Left renal cortex interstitium (tissue), 4 donors: Measurements from ENCODE around the gene FGF22. TPM values are rescaled to one million over a fixed set of nuclear protein-coding genes. Genes with fewer than 3 reads are reported as not detected.
"Not testable (repeated sequence)": the region's sequence is repeated elsewhere in the genome, so short reads cannot be mapped to it uniquely, and the experiment has no call there.

ENCODE experiments used
- DNase-seq, 4 donors: peaks; one replicate each; pipeline ENCODE4 v3.0.0-alpha.2; 2013; ENCODE audit warnings: low read depth in 4 of 4, low spot score in 2 of 4, missing footprints in 1 of 4
- polyA plus RNA-seq, 4 donors: library from polyadenylated mRNA; unstranded; fragments of 120-200 nt; gene quantifications; one replicate each; pipeline ENCODE4 v1.2.1, GENCODE V29; 2013; ENCODE audit not compliant: insufficient read length in 4 of 4

The FGF22 gene
- under 1 TPM; 0.27 to 0.96 (median 0.62) TPM for polyA plus RNA-seq

- peak in 2 of 4 donors; percentile 59 to 69 for DNase-seq
These were observed at the start of gene FGF22 for GRCh38 chr19:639253-640160. TSS of gene FGF22 (plus strand) at chr19:639879. CDS start at chr19:639926, 47 bp downstream.

DNA sequence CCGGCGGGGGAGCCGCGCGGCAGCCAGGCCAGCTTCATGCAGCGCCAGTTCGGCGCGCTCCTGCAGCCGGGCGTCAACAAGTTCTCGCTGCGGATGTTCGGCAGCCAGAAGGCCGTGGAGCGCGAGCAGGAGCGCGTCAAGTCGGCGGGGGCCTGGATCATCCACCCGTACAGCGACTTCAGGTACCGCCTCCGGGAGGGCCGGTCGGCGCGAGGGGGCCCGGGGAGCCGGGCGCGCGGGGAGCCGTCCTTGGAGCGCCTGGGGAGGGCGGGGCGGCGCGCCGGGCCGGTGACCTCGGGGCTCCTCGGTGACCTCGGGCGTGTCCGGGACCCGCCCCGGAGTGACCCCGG, 49.3 kb upstream of the FGF22 start:
- no peak for DNase-seq

DNA sequence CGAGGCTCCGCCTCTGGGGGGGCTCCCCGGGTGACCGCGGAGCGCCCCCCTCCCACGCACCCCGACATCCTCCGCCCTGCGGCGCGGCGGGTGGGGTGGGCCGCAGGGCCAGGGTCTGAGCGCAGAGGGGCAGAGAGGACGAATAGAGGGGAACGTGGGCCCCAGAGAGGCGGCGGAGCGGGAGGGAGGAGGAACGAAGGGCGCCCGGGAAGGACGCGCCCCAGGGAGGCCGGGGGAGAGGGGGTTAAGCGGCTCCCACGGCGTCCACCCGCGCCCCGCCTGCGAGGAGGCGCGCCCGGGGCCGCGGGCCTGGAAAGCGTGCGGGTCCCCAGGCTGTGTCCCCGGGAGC, 49.0 kb upstream of the FGF22 start:
- no peak for DNase-seq

DNA sequence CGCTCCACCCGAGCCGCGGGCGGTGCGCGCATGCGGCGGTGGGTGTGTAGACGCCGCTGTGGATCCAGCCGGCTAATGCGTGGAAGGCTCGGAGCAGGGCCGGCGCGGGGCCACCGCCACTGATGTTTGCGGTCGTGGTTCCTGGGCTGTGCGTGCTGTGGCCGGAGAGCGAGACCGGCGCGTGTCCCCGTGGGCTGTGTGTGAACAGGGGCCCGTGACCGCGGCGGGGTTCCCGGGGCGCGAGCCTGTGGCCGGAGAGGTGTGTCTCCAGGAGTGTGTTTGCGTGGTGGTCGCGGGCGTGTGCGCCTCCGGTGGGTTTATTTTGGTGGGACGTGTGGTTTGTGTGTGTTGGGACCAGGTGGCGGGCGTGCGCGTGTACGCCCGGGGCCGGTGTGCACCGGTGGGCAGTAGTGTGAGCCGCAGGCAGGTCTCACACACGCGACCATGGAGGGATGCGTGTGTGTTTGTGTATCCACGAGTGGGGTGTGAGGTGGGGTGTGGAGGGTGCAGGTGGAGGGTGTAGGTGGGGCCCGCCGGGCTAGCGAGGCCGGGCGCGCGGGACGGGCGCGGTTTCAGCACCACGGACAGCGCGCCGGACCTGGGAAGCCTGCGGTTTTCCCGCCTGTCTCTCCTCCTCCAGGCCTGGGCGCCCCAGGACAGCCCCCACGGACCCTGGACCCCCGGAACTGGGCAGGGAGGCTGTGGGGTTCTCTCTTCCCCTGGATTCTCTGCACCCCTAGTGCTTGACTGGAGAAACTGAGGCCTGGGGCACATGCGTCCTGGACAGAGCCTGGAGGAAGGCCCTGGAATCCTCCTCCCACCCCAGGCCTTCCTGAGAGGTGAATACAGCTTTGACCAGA, 48.4 kb upstream of the FGF22 start:
- no peak for DNase-seq

DNA sequence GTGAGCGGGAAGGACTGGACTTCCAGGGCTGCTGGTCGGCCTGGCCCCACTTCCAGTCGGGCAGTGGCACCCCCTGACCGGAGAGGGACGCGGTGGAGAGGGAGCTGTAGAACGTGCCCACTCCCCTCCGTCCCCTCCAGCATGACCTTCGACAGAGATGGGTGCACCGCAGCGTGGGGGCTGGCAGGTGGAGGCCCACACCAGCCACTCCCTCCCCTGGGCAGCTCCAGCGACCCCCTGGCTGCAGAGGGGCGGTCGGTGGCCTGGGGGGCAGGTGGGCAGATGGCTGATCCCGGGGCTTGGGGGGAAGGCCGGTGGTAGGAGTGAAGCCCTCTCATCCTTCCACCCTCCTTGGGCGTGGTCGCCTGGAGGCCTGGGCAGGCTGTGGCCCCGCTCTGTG, 47.6 kb upstream of the FGF22 start:
- DNase-seq = no peak

DNA sequence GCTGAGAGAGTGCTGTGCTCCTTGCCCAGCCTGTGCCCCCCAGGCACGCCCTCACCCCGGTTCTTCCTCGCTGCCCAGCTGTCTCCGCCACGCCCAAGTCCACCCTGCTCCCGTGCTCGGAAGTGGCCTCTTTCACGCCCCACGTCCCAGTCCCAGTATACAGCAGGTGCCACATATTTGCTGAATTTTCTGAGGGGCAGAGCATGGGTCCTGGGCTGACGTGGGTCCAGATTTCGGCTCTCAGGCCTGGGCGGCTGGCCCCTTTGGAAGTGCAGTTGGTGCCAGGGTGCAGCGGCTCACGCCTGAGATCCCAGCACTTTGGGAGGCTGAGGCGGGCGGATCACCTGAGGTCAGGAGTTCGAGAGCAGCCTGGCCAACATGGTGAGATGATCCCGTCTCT, 46.6 kb upstream of the FGF22 start:
- no peak for DNase-seq

DNA sequence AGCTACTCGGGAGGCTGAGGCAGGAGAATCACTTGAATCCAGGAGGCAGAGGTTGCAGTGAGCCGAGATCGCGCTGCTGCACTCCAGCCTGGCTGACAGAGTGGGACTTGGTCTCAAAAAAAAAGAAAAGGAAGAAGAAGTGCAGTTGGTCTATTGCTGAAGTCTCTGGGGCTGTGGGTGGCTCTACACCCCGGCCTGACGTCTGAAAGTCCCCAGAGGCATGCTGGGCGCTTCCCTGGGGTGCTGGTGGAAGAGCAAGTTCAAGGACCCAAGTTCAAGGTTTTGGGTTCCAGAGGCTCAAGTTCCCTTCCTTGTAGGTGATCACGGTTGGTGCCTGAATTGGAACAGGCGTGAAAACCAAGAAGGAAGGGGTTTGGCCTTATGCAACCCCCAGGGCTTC, 46.2 kb upstream of the FGF22 start:
- DNase-seq = no peak

DNA sequence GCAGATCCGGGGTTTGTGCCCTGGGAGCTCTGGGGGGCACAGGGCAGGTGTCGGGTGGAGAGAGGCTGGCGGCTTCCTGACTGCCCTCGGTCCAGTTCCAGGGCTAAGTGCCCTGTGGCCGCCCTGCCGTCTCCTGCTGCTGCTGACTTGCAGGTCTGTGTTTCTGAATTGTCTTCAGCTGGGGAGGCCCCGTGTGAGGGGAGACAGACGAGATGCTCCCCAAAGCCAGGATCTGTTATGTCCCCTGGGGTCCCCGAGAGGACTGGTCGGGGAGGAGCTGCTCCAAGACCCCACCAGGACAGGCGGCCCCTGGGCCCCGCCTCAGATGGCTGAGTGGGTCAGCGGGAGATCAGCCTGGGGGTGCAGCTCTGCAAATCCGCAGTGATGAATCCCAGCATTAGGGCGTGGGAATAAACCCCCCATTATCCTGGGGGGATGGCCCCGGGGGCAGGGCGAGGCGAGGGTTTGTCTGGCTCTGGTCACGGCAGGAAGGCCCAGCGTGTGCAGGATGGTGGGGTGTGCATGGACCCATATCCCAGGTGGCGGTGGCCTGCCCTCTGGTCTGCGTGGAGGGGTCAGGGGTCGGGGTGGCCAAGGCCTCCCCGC, 45.3 kb upstream of the FGF22 start:
- no peak for DNase-seq

GRCh38 chr19:595326-596262, 44.1 kb upstream of the FGF22 start:
- no peak for DNase-seq

DNA sequence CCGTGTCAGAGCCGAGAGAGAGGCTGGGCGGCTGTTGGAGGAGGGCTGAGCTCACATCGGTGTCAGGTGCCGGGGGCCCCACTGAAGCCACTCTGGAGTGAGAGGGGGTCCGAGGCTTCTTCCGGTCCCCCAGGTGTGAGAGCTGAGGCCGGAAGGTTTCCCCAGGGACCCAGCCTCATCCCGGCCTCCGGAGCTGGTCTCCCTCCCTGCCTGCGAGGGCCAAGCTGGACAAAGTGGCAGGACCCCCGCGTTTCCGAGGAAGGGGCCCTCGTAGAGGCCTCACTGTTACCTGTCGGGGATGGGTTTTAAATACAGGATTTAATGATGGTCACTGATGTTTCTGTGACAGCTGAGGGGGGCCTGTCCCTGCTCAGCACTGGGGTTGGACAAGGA, 43.4 kb upstream of the FGF22 start:
- DNase-seq = no peak

GRCh38 chr19:597406-598315, 42.0 kb upstream of the FGF22 start:
- DNase-seq = no peak

GRCh38 chr19:601310-601709, 38.4 kb upstream of the FGF22 start:
- no peak for DNase-seq

DNA sequence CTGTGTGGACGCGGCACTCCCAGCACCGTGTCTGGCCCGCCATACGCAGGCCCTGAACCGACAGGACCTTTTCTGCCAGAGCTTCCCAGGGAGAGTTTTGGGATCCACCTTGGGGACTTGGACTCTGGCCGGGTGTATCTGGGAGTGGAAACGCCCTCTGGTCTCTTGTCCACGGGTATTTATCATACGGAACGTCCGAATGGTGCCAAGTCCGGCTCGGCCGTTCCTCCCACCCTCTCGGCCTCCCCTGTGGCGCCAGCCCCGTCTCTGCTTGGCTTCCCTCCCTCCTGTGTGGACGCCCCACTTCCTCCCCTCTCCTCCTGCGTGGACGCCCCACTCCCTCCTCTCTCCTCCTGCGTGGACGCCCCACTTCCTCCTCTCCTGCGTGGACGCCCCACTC, 37.9 kb upstream of the FGF22 start:
- no peak for DNase-seq

DNA sequence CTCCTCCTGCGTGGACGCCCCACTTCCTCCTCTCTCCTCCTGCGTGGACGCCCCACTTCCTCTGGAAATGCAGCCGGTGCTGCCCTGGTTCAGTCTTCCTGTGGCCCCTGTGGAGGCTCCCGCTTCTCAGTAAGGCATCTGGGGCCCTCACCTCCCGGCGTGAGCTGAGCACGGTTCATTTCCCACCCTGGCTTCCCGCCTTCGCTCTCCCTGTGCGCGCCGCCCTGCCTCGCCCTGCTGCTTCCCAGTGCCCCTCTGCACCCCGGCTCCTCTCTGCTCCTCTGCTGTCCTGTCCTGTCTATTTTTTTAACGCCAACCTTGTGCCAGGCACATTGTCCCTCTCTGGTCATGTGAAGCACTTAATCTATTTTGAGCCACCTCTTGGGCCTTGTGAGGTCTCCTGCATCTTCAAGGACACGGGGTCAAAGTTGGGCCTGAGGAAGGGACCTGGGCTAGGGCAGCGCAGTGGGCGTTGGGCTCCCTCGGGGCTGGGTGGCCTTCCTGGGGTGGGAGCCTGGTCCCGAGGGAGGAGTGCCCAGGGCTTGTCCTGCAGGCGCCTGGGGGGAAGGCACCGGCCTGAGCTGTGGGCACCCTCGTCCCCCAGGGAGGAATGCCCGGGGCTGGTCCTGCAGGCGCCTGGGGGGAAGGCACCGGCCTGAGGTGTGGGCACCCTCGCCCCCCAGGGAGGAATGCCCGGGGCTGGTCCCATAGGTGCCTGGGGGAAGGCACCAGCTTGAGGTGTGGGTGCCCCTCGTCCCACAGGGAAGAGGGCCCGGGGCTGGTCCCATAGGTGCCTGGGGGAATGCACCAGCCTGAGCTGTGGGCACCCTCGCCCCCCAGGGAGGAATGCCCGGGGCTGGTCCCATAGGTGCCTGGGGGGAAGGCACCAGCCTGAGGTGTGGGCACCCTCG, 37.0 kb upstream of the FGF22 start:
- no peak for DNase-seq

- DNase-seq = not testable (repeated sequence)
These were observed 36.4 kb upstream of the FGF22 start for GRCh38 chr19:603302-603639.

- not testable (repeated sequence) for DNase-seq
These were observed 35.9 kb upstream of the FGF22 start for GRCh38 chr19:603779-604178.

- DNase-seq = no peak
These were observed 35.3 kb upstream of the FGF22 start for GRCh38 chr19:604355-604754.
